HG02642 (cell line): ENCODE results near the gene NCAM1.

ENCODE experiments used
- ATAC-seq: cut with Tn5 transposase; IDR thresholded peaks from one replicate; pipeline ENCODE4 v1.9.1; 2021; ENCODE audit warnings: mild to moderate bottlenecking; ENCODE audit not compliant: unreplicated experiment, poor library complexity

NCAM1 gene

DNA sequence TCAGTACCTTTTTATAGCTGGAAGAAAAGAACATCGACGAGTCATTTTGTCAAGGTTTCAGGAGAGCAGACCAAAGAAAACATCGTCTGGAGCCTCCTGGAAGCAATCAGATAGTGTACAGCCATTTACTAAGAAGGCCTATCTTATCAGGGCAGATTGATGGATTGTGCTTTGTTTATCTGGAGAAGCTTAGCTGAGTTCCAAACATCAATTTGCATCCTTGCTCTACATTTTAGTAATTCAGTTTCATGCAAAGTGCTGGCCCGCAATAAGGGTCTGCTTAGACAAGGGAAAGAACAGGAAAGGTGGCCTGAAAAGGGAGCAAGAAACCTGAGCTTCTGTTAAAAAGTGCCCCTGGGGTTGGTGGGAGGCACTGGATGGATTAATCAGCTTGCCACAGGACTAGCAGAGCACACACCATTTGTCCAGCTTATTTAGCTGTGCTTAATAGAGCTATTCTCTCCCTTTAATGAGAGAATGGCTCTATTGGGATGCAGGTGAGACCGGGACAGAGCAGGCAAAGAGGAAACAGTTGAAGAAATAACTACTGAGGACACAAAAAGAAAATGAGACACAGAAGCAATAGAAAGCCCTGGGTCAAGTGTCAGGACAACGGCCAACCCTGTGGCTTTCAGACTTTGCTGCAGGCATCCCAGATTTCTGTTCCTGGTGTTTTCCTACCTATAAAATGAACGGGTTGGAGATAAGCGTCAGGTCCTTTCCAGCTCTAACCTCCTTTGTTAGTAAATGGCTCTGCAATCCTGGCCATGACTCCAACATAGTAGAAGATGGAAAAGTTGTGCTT is 231.1 kb downstream of the NCAM1 start:
- ATAC-seq = no peak

DNA sequence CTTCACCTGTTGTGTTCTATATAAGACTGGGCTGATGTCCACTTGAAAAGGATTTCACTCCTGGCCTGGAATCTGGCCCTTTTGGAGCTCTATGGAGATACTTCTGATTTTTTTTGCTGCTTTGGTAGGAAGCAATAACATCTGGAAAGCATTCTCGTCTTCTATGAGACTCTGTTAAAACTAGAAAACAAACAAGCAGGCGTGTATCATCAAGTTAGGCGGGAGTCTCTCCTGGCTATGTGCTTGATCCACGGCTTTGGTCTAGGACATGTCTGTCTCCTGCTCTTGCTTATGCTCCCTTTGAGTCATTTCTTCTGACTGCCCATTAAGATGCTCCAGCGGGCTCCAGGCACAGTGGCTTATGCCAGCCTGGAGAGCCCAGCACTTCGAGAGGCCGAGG is 231.8 kb downstream of the NCAM1 start:
- ATAC-seq = no peak

DNA sequence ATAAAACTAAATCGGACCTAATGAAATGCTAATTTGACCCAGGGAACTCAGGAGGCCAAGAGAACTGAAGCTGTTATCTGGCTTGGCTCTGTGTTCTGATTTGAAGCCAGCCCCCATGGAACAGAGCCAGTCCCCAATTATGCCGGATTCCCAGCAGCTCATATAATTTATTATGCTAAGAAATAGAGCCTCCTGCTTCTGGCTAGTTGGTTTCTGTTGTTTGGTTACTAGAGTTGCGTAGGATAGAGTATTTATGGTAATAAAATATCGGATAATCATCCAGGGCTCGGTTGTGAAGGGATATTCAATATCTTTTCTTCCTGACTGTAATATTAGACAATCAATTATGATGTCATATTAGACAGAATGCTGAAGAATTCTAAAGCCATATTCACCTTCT is 232.7 kb downstream of the NCAM1 start:
- no peak for ATAC-seq

DNA sequence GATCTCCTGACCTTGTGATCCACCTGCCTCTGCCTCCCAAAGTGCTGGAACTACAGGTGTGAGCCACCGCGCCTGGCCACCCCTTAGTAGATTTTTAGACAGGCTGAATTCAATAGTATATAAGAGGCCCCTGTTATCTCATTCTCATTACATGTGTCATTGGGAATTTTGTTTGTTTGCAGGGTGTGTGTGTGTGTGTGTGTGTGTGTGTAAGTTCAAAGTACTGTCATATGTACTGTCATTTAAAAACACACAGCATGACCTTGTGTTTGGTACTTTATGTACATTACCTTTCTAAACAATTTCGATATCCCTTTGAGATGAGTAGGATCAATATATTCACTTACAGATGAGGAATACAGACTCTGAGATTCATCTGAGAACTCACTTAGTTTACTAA is 234.5 kb downstream of the NCAM1 start:
- no peak for ATAC-seq

DNA sequence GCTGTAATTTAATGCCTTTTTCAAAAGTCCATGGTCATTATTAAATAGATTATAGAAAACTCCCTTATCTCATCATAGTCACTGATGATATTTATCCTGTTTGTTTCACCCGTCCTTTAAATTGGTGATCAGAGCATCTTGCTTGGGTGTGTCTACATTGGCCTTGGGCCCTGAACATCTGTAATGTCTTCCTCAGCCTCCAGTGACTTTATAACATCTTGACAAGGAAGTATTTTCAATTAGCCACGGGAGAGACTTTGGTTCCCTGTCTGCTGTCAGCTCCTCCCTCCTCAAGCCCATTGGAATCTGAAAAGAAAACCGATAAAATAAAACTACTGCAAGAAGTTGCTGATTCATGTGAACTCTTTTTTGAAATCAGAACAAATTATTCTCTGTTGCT is 236.2 kb downstream of the NCAM1 start:
- ATAC-seq = no peak

DNA sequence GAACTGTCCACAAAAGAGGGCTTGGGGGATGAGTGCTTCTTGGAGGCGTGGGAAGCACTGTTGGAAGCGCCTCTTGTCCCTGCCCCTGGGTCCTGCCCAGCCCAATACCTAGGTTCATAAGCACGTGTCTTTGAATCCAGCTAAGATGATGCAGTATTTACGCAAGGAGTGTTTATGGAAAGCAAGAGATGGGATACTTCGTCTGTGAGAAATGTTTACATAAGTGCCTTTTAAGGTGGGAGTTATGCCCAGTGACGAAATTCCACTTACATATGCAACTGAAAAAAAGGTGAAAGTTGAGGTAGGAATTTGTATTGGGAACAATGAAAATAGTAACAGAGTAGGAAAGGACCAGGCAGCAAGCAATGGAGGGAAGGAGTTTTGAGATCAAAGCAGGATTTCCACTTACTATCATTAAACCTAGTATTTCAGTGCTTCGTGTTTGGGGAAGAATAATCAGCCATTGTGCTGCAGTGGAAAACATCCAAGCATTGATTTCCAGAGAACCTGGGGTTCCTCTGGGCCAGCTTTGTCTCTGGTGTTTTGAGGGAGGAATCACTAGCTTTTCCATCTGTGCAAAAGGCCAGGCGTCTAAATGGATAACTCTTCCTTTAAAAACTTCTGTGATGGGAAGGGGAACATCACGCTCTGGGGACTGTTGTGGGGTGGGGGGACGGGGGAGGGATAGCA is 237.9 kb downstream of the NCAM1 start:
- ATAC-seq = no peak

DNA sequence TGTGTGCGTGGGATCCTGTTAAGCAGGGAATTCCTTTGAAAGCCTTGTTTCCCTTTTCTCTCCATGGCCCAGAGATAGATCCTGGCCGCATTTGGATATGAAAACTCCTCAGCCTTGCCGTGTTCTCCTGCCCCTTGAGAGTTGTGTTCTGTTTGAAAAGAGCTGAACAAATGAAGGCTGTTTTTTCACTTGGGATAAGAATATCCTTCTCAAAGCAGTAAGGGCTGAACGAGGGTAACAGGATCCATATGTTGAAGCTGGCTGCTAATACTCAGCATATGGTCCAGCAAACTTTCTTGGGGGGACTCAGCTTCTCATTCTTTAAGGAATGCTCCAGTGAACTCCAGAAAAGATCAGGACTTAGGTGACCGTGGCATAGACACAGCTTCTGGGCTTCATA is 238.6 kb downstream of the NCAM1 start:
- ATAC-seq = no peak

DNA sequence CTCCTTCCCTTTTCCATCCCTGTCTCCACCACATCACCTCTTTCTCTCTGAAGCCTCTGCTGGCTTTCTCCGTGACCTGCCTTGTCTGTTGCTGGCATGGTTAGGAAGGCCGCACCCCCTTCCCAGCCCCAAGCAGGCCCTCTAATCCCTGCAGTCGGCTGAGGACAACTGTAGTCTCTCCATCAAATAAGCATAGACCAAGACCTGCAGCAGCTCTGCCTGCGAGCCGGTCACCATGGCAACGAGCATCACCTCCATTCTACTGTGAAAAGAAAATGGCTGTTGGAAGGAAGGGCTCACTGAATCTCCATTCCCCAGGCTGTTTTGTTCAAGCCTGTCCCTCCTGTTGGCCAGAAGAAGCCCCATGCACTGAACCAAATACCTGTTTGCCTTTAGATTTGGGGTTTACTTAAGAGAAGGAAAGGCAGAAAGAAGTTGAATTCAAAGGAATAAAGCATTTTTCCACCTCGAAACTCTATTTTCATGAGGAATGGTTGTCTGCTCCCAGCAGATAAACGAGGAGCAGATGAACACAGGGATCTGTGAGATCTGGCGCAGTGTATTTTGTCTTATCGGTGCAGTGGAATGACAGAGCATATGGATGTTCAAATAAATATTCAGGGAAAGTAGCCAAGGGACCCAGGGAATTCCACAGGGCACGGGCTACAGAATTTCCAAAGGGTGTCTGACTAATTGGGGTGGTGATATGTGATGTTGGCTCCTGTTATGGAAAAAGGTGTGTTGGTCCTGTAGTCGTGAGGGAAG is 240.0 kb downstream of the NCAM1 start:
- no peak for ATAC-seq

DNA sequence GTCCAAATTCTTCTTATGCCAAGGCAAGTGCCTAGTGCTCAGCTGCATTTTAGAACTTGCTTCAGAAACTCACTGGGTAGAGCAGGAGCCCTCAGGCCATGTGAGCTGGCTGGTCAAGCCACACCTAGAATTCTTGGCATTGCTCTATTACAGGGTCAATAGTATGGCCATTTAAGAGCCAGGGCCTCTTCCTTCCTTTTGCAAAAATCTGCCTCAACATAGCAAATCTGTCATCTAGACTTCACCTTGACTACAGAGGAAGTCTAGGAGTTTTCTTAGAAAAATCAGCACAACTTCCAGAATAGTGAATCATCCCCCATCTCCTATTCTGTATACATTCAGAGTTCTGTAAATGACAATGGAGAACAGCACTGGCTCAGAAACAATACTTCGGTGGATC is 241.2 kb downstream of the NCAM1 start:
- no peak for ATAC-seq

DNA sequence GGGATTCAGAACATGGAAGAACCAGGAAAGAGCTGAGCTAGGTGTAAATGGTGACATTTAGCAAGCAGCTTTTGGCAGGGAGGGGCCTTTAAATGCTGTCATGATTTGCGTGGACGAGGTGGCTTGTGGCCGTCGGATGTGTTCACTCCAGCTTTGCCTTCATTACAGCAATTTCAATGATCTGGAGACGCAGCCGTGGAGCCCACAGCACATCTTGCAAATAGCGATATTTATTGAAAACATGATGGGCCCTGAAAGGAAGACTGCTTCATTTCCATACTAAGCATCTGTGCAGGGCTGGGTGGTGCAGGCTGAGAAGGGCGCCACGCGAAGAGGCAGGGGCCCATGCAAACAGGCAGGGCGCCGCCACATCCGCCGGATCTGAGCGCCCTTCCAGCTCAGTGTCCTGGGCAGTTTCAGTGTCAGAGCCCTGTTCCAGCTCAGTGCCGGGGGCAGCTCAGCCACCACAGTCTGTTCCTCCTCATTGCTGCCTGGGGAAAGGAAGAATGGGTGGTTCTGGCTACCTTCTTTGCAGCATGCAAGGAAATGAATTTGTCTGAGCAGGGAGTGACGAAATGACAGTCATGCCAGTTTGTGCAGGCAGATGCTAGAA is 242.0 kb downstream of the NCAM1 start:
- ATAC-seq = no peak

DNA sequence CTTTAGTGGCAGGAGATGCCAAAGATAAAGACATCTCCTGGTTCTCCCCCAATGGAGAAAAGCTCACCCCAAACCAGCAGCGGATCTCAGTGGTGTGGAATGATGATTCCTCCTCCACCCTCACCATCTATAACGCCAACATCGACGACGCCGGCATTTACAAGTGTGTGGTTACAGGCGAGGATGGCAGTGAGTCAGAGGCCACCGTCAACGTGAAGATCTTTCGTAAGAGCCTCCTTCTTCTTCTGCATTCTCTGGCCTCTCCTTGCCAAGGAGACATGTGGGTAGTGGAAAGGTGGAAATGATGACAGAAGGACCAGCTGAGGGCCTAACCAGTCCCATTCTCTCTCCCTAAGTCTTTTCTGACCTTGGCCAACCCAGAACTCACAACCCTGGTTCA is 243.1 kb downstream of the NCAM1 start:
- no peak for ATAC-seq

DNA sequence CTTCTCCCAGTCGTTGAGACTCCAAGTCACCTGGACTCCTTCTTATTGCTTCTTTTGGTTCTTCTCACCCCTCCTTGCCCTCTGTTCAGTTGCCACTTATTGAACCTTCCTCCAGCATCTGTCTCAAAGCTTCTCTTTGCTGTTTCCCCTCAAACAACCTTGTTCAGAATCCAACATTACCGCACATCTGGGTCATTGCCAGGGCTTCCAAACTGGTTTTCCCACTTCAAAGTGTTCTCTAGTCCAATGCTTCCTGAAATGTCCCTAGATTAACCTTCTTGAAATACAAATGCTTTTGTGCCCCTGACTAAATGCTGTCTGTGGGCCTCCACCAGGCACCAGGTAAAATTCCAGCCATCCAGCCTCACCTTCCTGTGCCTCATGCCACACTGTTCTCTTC is 252.3 kb downstream of the NCAM1 start:
- ATAC-seq = no peak

DNA sequence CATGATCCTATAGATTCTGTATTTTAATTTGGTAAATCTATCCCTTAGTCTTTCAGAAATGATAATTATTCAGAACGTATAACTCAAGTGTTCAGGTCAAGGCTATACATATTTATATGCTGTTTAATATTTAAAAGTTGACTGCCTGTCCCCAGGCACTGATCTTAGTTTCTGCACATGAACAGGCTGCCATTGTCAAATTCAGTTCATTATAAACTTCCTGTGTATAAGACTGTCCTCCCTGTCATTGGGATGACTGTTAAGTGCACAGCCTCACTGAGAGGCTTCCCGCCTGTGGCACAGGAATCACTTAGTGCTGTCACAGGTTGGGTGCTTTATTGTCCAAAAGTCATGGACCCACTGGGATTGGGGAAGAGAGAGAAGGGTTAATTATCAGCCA is 261.0 kb downstream of the NCAM1 start:
- ATAC-seq = no peak

DNA sequence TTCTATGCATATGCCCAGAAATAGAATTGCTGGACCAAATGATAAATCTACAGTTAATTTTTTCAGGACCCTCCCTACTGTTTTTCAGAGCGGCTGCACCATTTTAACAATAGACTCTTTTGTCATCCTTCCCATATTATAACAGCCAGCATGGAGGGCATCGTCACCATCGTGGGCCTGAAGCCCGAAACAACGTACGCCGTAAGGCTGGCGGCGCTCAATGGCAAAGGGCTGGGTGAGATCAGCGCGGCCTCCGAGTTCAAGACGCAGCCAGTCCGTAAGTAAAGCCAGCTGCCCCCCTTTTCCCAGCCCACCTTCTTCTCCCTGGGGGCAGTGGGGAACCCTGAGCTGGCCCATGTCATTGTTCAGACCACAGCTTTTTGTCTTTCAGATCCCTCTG is 273.7 kb downstream of the NCAM1 start:
- no peak for ATAC-seq

DNA sequence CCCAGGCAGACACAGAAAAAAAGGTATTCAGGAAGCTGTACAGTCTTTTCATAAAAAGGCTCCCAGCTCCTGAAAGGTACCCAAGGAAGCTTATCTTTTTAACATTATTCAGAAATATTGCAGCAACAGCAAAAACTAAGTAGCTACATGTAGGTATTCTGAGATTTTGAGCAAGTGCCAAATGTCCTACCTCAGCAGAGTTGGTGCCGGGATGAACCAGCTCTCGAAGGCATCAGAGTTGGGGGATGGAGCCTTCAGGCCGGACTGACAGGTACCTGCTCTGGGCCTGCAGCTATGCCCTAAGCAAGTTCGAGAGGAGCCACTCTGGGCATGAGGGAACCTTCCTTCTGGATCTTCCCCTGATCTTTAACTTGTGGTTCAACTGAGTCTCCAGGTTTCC is 276.0 kb downstream of the NCAM1 start:
- ATAC-seq = no peak

DNA sequence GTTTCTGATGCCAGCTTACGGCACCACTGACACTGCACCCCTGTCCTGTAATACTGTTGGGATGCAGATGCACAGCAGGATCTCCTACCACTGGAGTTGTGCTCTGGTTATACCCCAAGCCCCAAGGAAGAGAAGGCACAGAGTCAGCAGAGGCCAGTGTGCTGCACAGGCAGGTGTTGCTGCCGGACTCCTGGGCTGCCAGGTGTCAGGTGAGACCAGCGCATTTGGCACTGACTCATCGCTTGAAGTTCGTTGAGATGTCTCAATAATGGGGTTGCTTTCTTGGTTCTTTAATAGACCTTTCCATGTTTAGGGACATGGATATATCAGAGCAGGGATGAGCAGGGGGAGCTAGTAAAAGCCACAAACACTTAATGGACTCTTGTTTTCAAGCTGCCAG is 277.5 kb downstream of the NCAM1 start:
- ATAC-seq = no peak

DNA sequence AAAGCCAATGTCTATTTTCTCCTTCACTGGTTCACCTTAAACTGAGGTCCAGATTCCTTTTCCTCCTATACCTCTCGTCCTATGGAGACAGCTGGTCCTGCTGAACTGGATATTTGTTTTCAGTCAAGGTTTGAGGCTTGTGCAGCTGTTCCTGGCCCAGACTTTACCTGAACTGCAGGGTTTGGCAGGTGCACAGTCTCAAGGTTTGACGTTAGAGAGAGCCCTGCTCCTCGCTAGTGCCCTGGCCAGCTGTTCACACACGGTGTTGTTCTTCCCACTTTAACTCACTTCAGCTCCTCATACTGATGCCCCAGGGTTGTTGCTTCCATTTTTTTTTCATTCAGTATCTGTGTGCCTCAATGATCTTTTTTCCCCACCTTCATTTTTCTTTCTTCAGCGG is 279.2 kb downstream of the NCAM1 start:
- ATAC-seq = no peak

DNA sequence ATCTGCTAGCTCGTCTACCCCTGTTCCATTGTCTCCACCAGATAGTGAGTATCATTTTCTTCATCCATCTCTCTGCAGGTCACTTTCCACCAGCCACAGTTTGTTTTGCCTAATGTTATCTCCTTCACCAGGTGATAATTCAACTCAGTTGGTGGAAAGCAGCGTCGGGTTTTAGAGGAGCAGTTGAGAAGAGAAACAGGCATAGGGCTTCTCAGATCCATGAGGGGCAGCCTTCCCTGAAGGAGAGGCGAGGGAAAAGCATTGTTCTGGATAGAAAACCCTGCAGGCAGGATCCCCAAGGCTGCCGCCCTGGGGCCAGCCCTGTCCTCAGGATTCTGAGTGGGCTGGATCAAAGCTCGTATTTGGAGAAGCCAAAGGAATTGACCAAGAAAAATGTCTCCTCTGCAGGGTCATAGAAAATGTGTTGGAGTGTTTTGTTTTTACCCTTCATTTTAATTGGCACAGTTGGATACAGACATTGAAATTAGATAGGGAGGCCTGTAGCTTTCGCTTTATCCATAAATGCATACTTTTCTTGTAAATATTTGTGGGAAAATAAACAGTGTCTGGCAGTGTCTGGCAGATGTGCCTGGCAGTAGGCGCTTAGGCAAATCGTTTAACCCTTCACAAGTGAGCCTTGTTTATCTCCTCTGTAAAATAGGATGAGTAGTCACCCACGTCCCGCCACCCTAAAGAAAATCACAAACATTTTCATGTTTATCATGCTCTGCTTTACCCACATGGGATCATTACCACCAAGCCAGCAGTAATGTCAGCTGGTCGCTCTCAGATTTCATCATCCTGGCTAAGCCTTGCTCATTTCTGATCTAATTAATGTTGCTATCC is 279.8 kb downstream of the NCAM1 start:
- ATAC-seq = no peak

DNA sequence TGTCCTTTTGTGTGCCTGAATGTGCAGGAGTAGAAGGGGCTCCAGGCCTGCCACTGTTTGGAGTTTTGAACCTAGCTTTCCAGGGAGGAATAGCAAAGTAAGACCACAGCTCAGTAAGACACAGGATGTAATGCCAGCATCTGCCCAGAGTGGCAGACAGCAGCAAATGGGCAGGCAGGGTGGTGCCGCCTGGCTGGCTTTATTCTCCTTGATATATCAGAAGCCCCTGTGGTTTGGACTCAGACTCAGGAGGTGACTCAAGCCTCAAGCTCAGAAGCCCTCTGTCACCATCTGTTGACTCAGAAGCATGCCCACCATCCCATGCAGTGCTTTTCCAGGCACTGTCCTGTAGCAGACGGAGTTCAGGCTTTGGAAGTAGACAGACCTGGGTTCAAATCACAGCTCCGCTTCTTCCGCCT is 280.4 kb downstream of the NCAM1 start:
- ATAC-seq = no peak

DNA sequence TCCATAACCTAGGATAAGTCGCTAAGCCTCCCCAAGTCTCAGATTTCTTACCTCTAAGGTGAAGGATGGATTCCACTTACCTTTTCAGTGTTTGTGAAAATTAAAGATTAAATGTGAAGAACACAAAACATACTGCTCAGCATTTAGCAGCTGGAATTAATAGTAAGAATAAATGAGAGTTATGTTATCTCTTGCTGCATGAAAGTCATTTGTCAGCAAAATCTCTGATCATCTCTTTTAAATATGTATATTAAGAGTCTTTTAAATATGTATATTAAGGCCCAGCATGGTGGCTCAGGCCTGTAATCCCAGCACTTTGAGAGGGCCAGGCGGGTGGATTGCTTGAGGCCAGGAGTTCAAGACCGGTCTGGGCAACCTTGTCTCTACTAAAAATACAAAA is 280.8 kb downstream of the NCAM1 start:
- no peak for ATAC-seq
